ENCODE data around the gene ZNF780B.

GRCh38 chr19:40005691-40006272 lies 50.2 kb downstream of the ZNF780B start:
- TF ChIP-seq POLR2A (IDR thresholded peaks at IDR 0.05; ENCODE audit: low read depth, low read length) (no peak), EZH2 (IDR thresholded peaks at IDR 0.05; ENCODE audit: borderline replicate concordance, low read depth, low read length, severe bottlenecking) (no peak), POLR2AphosphoS5 (IDR thresholded peaks at IDR 0.05; ENCODE audit: insufficient read depth, low read depth, low read length) (no peak), CTCF (IDR thresholded peaks at IDR 0.05; ENCODE audit: extremely low read depth in 1 of 2, insufficient read depth in 1 of 2, low read depth in 1 of 2, low read length in 2 of 2) (no peak), MAX (IDR thresholded peaks at IDR 0.05; ENCODE audit: insufficient read depth, insufficient read length) (no peak)
